GM21390 (cell line): ENCODE measurements around the gene PPFIA4.

Experiments used
- ATAC-seq: cut with Tn5 transposase; IDR thresholded peaks from one replicate; pipeline ENCODE4 v1.9.1; 2021; ENCODE audit not compliant: unreplicated experiment

PPFIA4 gene

DNA sequence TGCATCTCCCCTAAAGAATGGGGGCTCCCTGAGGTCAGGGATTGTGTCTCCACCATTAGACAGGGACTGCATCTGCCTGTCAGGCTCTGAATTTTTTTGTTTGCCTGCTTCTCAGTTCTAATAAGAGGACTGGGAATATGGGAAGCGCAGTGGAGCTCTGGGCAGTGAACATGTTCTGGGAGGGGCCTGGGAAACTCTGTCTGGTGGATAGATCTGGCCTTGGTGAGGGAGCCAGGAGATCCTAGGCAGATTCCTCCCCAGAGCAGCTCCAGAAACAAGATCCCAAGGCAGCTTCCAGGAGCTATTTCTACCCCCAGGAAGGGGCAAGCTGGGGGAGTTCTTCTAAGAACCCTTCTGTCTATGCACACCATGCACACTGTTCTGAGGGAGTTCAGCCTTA, 72.2 kb downstream of the PPFIA4 start:
- ATAC-seq = no peak

- ATAC-seq = no peak
Measured at GRCh38 chr1:203098914-203099520, 72.7 kb downstream of the PPFIA4 start.

- no peak for ATAC-seq
Measured at GRCh38 chr1:203099805-203100515, 73.7 kb downstream of the PPFIA4 start.

DNA sequence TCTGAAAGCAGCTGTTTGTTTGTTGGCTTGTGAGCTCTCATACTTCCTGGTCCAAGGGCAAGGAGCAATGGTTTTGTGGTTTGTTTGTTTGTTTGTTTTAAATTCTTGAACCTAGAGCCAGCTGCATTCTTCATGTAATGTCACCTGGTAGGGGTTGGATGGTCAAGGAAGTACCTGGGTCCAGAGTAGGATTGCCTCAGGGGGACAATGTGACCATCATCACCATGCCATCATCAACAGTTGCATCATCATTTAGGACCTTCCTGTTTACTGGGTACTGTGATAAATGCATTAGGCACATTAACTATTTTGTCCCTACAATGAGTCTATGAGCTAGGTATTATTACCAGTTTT, 74.2 kb downstream of the PPFIA4 start:
- no peak for ATAC-seq

DNA sequence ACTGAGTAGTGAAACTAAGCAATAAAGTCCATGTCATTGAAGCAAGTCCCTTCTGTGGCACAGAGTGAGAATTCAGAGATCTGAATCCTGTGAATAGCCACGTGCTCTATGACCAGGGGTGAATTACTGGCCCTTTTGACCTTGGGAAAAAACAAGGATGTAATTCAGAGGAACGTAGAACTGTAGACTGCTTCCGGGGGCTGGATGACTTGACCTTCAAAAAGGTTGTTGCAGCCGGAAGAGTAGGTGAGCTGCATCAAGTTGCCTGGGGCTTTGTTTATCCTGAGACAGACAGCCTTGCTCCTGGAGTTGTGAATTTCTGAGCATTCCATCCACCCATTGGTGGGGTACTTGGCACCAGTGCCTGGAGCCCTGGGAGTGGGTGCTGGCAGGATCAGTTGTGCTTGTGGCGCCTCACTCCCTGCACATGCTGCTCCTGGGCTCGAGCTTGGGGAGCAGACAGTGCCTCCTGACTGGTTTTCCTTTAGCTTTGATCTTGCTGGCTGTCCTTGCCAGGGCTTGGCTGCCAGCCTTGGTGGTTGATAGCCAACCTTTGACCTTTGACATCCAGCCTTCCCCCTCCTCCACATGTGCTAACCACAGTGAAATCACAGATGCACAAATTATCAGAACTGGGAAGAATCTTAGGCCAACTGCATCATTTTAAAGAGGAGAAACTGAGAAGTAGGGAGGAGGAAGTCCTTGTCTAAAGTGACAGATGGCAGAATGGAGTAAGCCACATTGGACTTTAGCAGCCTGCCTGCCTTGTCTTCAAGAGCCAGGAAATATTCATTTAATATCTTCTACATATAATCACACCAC, 75.7 kb downstream of the PPFIA4 start:
- no peak for ATAC-seq

DNA sequence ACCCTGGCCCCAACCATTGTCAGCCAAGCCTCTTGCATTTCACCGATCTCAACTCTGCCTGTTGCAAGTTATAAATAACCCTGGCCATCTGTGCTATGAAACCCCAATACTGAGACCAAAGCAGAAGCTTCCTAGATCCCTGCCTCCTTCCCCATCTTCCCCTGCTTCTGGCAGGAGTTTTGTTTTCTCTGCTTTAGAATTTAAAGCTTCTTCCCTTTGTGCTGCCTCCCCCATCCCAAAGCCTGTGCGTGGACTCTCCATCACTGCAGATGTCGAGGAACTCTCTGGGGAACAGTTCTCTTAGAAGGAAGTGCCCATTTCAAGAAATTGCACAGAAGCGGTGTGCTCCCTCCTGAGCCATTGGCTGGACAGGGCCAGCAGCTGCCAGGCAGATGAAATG, 76.9 kb downstream of the PPFIA4 start:
- ATAC-seq = no peak

DNA sequence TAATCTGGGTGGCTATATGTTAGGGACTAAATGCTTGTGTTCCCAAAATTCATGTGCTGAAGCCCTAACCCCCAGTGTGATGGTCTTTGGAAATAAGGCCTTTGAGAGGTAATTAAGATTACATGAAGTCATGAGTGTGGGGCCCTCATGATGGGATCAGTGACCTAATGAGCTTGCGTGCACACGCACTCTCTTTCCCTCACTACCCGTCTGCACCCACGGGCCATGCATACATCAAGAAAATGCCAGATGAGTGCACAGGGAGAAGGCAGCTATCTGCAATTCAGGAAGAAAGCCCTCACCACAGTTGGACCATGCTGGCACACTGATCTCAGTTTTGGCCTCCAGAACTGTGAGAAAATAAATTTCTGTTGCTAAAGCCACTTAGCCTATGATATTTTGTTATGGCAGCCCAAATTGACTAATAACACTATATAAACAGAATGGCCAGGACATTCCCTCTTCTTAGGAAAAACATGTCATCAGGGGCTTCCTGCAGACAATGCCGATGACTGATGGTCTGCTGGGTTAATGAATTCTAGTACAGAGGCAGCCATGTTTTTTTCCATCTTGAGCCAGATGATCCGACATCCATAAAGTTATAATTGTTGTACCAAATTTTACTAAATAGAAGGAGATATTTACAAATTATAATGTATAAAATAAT, 77.7 kb downstream of the PPFIA4 start:
- ATAC-seq = no peak

GRCh38 chr1:203104789-203105390, 78.6 kb downstream of the PPFIA4 start:
- ATAC-seq = no peak

GRCh38 chr1:203112475-203112874, 86.2 kb downstream of the PPFIA4 start:
- no peak for ATAC-seq

- ATAC-seq = no peak
Measured at GRCh38 chr1:203113308-203113707, 87.0 kb downstream of the PPFIA4 start.

DNA sequence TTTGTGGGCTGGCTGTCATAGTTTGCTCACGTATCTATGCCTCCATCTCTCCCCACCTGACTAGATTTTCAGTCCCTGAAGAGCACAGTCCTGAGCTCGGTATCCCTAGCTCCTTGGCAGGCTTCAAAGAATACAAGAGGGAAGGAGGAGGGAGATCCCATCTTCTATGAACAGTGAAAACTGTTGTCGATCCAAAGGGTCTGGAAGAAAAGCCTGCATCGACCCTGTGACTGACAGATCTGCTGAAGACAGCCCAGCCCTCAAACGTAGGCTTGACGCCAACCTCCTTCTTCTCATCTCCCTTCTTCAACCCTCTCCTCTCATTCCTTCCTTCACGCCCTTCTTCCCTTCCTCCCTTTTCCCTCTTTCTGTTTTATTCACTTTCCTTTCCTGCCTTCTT, 87.9 kb downstream of the PPFIA4 start:
- ATAC-seq = no peak

DNA sequence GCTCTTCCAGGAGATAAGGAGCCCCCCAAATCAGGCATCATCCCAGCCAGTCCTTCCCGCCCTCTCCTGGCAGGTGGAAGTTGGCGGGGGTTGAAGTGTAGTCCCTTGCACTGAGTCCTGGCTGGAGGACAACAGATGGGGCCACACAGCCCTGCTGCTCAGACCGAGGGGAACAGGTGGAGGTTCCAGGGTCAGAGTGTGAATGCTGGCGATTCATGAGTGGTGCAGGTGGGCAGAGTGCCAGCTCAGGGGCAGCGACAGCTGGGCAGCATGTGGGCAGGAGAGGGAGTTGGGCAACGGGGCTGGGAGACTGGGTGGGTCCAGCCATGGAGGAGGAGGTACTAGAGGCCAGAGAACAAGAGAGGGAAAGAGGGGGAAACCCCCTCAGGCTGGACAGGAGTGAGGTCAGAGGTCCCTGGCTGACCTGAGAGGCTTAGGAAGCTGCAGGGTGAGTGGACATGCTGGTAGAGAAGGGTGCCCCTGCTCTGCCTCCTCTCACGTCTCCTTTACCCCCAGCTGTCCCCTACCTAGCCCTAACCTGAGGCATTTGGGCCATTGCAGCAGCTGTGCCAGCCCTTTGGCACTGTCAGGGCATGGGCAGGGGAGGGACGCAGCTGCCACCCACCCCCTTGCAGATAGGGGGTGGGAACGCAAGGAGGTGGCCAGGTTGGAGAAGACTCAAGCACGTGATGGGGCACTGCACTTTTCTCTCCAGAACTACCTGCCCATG, 90.0 kb downstream of the PPFIA4 start:
- ATAC-seq = no peak

DNA sequence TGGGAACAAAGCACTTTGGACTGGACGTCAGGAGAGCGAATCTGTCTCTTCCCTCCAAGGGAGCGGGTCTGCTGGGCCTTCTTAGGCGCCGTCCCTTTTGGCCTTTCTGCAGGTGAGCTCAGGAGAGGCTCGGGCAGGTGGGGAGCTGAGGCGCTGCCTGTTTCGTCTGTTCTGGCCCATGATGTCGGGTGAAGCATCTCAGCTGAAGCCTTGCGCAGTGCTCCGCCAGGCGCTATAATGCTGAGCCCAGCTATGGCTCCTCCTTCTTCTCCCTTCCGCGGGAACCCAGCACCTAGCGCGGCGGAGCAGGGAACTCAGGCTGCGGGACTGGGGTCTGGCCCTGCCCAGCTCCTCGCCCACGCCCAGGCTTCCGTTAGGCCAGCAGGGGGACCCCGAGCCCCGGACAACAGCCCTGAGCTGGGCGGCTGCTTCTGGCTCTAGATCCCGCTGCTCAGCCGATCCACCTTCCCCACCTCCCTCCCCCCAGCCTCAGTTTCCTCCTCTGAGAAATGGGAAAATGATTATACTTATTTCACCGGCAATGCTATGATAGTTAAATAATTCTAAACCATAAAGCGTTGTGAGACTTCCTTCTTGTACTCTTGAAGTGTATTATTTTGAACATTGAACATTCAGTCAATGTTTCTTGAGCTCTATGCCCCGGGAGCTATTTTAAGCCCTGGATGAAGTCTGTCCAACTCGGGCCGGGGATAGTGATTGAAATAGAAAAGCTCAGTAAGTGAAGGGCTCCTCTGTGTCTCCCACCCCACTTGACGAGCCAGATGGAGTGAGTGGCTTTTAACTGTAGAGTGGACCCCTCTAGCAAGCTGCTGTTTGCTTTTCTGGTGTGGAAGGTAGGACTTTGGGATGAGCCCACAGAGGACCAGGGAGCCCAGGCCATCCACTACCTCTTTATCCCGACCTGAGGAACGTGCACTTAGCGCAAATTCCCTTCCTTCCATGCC, 91.6 kb downstream of the PPFIA4 start:
- no peak for ATAC-seq

DNA sequence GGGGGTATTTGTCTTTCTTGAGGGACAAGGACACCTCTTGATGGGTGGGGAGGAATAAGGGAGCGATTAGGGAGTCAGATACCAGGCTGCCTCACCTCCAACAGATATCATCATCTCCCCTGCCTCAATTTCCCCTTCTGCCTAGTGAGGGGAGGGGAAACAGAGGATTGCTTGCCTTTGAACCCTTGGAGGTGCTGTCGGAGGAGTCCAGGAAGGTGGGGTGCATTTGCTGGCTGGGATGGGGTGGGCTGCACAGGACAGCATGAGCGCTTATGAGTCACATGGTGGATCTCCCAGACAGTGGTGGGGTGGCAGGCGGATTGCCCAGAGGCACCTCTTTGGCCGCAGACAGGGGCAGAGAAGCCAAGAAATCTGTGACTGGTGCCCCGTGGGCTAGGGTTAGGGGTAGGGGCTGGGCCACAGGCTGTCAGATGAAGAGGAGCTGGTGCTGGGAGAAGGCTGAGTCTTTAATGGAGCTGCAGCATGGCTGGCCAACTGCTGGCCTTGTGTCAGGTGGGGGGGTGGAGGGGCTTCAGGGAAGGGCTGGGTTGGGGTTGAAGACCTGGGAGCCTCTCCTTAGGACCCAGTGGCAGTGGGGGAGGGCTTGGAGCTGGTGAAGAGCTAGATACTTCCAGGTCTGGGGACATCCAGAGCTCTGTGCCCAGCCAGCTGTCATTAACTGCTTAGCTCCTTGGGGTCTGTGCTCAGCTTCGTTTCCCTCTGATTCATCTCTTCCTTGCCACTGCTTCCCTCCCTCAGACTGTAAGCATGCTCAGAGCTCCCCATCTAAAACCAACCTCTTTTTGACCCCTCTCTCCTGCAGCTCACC, 94.2 kb downstream of the PPFIA4 start:
- ATAC-seq = no peak

DNA sequence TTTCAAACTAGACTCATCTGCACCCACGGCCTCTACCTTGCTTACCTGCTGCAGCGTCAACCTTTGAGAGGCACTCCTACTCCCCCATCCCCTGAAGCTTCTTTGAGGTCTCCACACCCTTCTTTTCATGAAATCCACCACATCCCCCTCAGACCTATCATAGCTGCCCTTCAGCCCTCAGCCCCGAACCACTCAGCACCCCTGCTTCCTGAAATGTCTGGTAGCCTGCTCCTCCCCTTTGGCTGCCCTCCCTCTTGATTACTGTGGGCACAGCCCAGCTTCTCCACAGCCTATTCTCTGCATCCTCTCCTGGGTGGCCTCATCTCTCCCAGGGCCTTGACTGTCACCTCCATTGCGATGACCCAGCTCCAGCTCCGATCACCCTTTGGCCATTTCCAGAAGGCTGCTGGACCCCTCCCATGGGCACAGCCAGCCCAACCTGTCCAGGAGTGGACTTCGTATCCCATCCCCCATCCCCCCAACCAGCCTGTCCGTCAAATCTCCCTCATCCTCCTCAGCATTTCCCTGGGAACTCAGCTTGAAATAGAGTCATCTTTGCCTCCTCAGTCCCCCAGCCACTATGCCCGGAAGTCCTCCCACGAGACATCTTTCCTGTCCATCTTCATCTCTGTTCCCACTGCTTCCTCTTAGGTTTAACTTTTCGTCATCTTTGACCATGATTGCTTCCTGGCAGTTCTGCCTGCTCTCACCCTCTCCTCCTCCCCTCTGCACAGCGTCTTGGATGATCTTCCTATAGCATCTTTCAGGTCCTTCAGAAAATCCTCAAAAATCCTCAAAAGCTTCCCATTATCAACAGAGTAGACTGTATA, 95.1 kb downstream of the PPFIA4 start:
- ATAC-seq = no peak

GRCh38 chr1:203122159-203122558, 95.9 kb downstream of the PPFIA4 start:
- ATAC-seq = no peak

DNA sequence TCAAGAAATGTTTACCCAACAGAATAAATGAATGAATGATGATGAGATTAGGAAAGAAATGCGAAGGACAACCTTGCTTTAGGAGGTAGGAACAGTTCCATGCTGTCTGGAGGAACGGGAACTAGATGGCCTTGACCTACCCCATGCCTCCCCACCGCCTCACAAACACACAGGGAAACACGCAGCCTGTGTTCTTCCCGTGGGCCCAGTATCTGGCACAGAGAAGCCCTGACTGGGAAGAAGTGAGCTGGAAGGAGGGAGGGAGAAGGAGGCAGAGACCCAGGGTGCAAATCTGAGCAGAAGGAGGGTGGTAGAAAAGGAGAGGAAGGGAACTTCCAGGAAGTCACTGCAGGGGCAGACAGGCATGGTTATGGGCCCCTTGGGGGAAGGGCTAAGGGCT, 97.7 kb downstream of the PPFIA4 start:
- ATAC-seq = no peak
